C4-2B (cell line): ENCODE results near the gene SLC39A8.

Experiments
- CTCF ChIP-seq: fragments of 450-650 bp; conservative IDR thresholded peaks from 2 replicates; pipeline ENCODE4 v1.5.1; 2017; ENCODE audit warnings: mild to moderate bottlenecking
- ZFX ChIP-seq: fragments of 450-650 bp; IDR thresholded peaks from 2 replicates; pipeline ENCODE4 v1.6.1; 2017

GRCh38 chr4:102390438-102390837 lies 45.2 kb upstream of the SLC39A8 start:
- TF ChIP-seq CTCF (no peak), ZFX (no peak)
